Progenitor cell of endocrine pancreas (in vitro differentiated cells): ENCODE results near the gene ADGRG3. TPM values are rescaled to one million over a fixed set of nuclear protein-coding genes. Genes with fewer than 3 reads are reported as not detected.
A peak's percentile ranks its signal among the peaks of the same experiment; 100 is the strongest.
"Not testable (repeated sequence)": the region's sequence is repeated elsewhere in the genome, so short reads cannot be mapped to it uniquely, and the experiment has no call there.

Experiments
- DNase-seq: peaks from one replicate; pipeline ENCODE4 v3.0.0; 2021; ENCODE audit warnings: low spot score; ENCODE audit not compliant: unreplicated experiment
- H3K27ac Mint-ChIP-seq: 2 replicates; pipeline ENCODE4 v1.8.0; 2021; ENCODE audit warnings: mild to moderate bottlenecking, moderate library complexity, mixed read lengths
- H3K27me3 Mint-ChIP-seq: 2 replicates; pipeline ENCODE4 v1.8.0; 2021; ENCODE audit warnings: mixed read lengths
- H3K36me3 Mint-ChIP-seq: 2 replicates; pipeline ENCODE4 v1.8.0; 2022; ENCODE audit warnings: mixed read lengths; ENCODE audit not compliant: insufficient read depth
- H3K4me1 Mint-ChIP-seq: 2 replicates; pipeline ENCODE4 v1.8.0; 2021; ENCODE audit warnings: low read depth, mixed read lengths
- H3K4me3 Mint-ChIP-seq: 2 replicates; pipeline ENCODE4 v1.8.0; 2021; ENCODE audit warnings: low read depth, mild to moderate bottlenecking, moderate library complexity, mixed read lengths
- H3K9me3 Mint-ChIP-seq: 2 replicates; pipeline ENCODE4 v1.8.0; 2021; ENCODE audit warnings: low read depth, mixed read lengths
- CTCF ChIP-seq: fragments of 200-600 bp; sonication (generic); IDR thresholded peaks from one replicate; pipeline ENCODE4 v1.5.0; 2021; ENCODE audit warnings: antibody characterized with exemption, mild to moderate bottlenecking; ENCODE audit not compliant: unreplicated experiment
- total RNA-seq: library from RNA; stranded (reverse); gene quantifications from 2 replicates; pipeline ENCODE4 v1.2.1, GENCODE V29; 2021

ADGRG3 gene
- total RNA-seq, 1 donor from 2014 or later = not detected

- no peak for TF ChIP-seq CTCF
- Mint-ChIP-seq H3K9me3 (no peaks in the 10 kb centered on the region), H3K36me3 (no peaks in the 10 kb centered on the region), H3K27ac (no peak overlapping the region), H3K4me1 (peaks cover 2% of the 10 kb centered on the region), H3K27me3 (no peaks in the 10 kb centered on the region), H3K4me3 (no peak overlapping the region)
- DNase-seq = no peak
Measured at GRCh38 chr16:57711993-57712392, 43.9 kb downstream of the ADGRG3 start.

GRCh38 chr16:57712569-57712968, 44.5 kb downstream of the ADGRG3 start:
- DNase-seq, H3K27ac Mint-ChIP-seq, H3K4me3 Mint-ChIP-seq, H3K4me1 Mint-ChIP-seq, H3K9me3 Mint-ChIP-seq, H3K27me3 Mint-ChIP-seq, H3K36me3 Mint-ChIP-seq: not testable (repeated sequence)

GRCh38 chr16:57713596-57713995, 45.5 kb downstream of the ADGRG3 start:
- Mint-ChIP-seq H3K9me3 (no peaks in the 10 kb centered on the region), H3K4me1 (peaks cover 2% of the 10 kb centered on the region), H3K36me3 (no peaks in the 10 kb centered on the region), H3K27me3 (no peaks in the 10 kb centered on the region), H3K4me3 (no peak overlapping the region), H3K27ac (no peak overlapping the region)
- no peak for DNase-seq
- TF ChIP-seq CTCF = no peak

- Mint-ChIP-seq H3K9me3 (no peaks in the 10 kb centered on the region), H3K36me3 (no peaks in the 10 kb centered on the region), H3K4me3 (no peak overlapping the region), H3K4me1 (peaks cover 2% of the 10 kb centered on the region), H3K27me3 (no peaks in the 10 kb centered on the region), H3K27ac (no peak overlapping the region)
- no peak for TF ChIP-seq CTCF
- DNase-seq = no peak
Measured at GRCh38 chr16:57714047-57714446, 45.9 kb downstream of the ADGRG3 start.

GRCh38 chr16:57720142-57720575, 52.1 kb downstream of the ADGRG3 start:
- Mint-ChIP-seq H3K27ac (no peak overlapping the region), H3K36me3 (no peaks in the 10 kb centered on the region), H3K4me3 (no peak overlapping the region), H3K27me3 (no peaks in the 10 kb centered on the region), H3K4me1 (peaks cover 3% of the 10 kb centered on the region), H3K9me3 (no peaks in the 10 kb centered on the region)
- DNase-seq = peak; percentile 57
- peak; percentile 81 for TF ChIP-seq CTCF

GRCh38 chr16:57721356-57722209, 53.5 kb downstream of the ADGRG3 start:
- no peaks in the 10 kb centered on the region for H3K36me3 Mint-ChIP-seq
- H3K4me3 Mint-ChIP-seq = no peak overlapping the region
- DNase-seq = no peak

More at GRCh38 chr16:57721356-57722209, 53.5 kb downstream of the ADGRG3 start:
- TF ChIP-seq CTCF = no peak
- Mint-ChIP-seq H3K27me3 (no peaks in the 10 kb centered on the region), H3K9me3 (no peaks in the 10 kb centered on the region), H3K4me1 (peaks cover 3% of the 10 kb centered on the region), H3K27ac (no peak overlapping the region)
